Endometrium (tissue), 2 donors: ENCODE data around the gene MCU.
"Not testable (repeated sequence)": the region's sequence is repeated elsewhere in the genome, so short reads cannot be mapped to it uniquely, and the experiment has no call there.

ENCODE experiments used
- FAIRE-seq: peaks from 2 replicates; lab custom pipeline; 2012; peaks lifted over from hg19 to GRCh38; lab: Jason Lieb, UNC
- donor health status: control.
- donor health status: control.

Gene MCU

DNA sequence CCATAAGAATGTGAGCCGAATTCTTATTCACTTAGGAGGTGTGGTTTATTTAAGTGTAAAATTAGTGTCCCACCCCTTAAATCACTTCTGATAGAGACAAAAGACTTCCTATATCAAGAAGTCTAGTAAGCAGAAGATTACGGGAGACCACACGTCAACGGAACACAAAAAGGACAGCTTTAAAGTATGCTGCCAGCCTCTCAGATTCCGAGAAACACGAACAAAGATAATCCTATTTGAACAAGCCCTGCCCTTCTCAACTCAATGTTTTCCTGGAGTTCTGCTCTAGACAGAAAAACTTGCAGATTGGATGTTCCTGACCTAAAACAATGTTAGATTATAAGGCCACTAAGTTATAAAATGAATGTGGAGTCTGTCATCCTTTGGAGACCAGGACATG lies 4.9 kb upstream of the MCU start:
- FAIRE-seq, result no peak

DNA sequence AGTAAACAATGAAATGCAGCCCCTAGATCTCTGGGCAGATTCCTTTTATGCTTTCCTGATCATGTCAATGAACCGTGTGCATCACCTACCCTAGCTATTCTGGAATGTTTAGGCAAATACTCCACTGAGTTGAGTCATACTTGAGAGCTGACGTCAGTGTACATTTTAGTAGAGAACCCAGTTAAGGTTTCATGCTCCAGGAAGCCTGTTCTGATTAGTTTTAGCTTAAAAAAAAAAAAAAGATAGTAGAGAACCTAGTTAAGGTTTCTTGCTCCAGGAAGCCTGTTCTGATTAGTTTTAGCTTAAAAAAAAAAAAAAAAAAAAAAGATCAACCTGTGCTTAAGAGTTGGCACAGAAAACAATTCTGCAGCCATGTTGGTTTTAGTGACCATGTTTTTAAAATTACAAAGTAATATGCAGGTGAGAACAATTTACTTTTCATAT lies 3.7 kb upstream of the MCU start:
- no peak for FAIRE-seq

- no peak for FAIRE-seq
Observed at GRCh38 chr10:72689660-72690059, 2.3 kb upstream of the MCU start.

DNA sequence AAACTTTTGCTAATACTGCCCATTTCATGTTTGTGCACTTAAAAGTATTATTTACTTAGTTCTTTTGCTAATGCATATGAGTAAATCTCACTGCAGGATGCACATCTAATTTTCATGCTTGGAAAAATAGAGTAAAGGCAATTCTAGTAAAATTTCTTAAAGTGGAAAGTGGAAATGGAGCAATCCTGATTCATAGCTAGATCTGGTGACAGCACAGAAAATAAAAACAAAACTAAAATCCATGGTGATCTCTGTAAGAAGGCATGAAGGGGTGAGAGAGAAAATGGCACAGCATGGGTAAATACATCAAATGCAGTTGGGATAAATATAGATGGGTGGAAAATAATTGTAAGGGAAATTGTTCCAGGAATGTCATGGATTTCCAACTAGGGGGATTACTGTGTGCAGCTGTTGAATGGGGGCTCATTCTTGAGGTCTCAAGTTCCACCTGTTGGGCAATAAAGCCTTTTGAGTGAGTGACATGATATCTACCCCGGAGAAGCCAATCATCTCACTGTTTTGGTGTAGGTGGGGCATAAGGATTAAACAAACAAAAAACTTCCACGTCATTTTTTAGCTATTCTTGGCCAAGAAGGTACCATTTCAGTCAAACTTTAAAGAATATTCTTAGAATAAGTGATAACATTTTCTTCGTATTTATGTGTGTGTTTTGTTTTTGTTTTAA lies 1.7 kb upstream of the MCU start:
- FAIRE-seq, result no peak

GRCh38 chr10:72691470-72691862 lies 477 bp upstream of the MCU start:
- FAIRE-seq, result no peak

GRCh38 chr10:72692744-72692993 lies 726 bp downstream of the MCU start:
- FAIRE-seq, result no peak

- FAIRE-seq, result no peak
Observed at GRCh38 chr10:72692994-72693781, 1.2 kb downstream of the MCU start.

- FAIRE-seq, result no peak
Observed at GRCh38 chr10:72694476-72695369, 2.8 kb downstream of the MCU start.

DNA sequence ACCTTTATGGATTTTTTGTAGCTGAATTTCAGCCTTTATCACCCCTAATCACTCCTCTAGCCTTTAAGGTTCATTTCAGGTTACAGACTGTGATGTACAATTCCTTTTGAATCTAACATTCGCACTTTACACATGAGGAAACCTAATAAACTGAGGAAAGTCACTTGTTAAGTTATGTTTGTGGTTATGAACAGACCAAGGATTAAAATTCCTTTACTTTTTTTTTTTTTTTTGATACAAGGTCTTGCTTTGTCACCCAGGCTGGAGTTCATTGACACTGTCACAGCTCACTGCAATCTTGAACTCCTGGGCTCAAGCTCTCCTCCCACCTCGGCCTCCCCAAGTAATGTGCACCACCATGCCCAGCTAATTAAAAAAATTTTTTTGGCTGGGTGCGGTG lies 3.6 kb downstream of the MCU start:
- FAIRE-seq, result no peak

GRCh38 chr10:72697716-72698115 lies 5.8 kb downstream of the MCU start:
- no peak for FAIRE-seq

DNA sequence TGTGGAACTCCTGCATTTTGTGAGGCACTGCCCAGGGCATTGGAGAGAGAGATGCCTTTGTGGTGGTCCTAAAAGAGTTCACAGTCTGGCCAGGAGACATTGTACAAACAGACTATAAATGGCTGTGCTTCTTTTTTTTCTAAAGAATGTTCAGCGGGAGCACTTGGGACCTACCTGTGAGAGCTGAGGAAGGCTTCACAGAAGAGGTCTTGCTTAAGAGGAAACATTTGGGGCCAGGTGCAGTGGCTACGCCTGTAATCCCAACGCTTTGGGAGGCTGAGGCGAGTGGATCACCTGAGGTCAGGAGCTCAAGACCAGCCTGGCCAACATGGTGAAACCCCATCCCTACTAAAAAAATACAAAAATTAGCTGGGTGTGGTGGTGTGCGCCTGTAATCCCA lies 10.5 kb downstream of the MCU start:
- FAIRE-seq, result not testable (repeated sequence)

GRCh38 chr10:72702868-72703581 lies 11.1 kb downstream of the MCU start:
- FAIRE-seq, result no peak

- no peak for FAIRE-seq
Observed at GRCh38 chr10:72704117-72704516, 12.2 kb downstream of the MCU start.

- peak; percentile 54 for FAIRE-seq
Observed at GRCh38 chr10:72709041-72709440, 17.1 kb downstream of the MCU start.

- peak; percentile 93 for FAIRE-seq
Observed at GRCh38 chr10:72712136-72712535, 20.2 kb downstream of the MCU start.

DNA sequence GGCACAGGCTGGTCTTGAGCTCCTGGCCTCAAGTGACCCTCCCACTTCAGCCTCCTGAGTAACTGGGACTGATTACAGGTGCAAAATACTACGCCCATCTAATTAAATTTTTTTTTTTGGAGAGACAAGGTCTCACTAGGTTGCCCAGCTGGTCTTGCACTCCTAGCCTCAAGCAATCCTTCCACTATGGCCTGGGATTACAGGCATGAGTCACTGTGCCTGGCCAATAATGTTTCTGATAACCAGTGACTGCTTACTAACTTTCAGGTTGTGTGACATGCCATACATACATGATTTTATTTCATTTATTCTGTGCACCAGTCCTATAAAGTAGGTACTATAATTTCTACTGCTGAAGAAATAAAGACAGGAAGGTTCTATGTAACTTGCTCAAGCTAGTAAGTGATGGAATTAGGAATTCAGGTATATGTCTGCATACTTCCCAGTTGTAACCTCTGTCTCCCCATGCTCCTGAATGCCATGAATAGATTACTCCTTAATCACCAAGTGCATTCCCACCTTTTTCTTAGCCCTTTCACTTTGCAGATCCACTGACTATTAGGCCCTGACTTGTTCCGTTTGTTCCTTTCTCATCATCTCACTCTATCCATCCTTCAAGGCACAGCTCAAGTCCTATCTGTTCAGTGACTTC lies 28.1 kb downstream of the MCU start:
- no peak for FAIRE-seq

DNA sequence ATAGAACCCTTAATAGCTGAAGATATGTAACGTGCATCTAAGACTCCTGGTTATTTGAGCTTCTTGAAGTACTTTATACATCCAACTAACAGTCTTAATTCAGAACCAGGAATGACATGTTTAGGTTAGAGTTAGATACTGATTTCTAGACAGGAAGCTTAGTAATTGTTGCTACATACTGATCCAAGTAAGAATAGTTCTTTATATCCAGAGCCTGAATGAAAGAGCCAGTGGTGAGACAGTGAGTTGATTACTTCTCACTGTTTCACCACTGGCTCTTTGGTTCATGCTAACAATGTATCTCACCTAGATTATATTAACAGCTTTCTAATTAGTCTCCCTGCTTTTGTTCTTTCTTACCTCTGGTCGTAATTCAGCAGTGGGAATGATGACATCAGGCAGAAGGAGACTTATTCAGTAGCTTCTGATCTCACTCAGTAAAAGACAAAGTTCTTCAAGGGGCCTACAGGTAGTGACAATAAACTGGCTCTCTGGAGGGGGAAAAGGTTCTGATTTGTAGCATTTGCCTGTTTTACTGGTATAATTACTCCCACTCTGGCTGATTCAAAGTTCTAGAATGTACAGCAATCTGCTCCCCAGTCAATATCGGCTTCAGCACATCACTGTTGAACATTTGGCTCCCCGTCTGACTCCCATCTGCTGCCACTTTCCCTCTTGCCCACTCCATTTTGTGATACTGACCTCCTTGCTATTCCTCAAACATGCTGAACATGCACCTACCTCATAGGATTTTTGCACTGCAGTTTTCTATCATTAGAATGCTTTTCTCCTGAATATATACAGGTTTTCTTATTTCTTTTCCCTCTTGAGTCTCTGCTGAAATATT lies 29.1 kb downstream of the MCU start:
- no peak for FAIRE-seq

GRCh38 chr10:72727130-72727529 lies 35.2 kb downstream of the MCU start:
- FAIRE-seq, result no peak

DNA sequence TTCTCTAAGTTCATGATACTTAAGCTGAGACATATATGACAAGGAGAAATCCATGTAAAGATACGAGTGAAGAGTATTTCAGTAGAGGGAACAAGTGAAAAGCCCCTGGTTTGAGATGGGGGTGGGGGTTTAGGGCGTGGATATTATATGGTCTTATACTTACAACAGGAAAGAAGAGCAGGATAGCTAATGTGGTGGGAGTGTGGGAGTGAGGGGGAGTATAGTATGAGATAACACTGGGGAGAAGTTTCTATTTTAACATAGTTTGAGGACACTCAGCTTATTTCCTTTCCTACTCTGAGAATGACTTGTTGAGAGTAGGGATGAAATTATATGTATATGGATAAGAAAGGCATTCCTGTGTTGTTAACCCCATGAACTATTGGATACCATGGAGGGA lies 36.5 kb downstream of the MCU start:
- no peak for FAIRE-seq

DNA sequence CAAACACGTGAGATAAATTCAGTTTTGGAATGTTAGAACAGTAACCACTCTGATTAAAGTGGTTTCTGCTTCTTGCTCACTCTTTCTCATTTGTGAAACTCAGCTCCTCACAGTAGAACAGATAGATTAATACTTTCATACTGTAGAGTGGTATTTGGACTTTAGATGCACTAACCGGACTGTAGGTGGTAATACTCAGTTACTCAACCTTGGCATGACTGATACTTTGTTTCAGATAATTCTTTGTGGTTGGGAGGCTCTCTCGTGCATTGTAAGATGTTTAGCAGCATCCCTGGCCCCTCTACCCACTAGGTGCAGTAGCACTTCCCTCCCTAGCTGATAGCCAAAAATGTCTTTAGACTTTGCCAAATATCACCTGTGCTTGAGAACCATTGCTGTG lies 37.6 kb downstream of the MCU start:
- no peak for FAIRE-seq

DNA sequence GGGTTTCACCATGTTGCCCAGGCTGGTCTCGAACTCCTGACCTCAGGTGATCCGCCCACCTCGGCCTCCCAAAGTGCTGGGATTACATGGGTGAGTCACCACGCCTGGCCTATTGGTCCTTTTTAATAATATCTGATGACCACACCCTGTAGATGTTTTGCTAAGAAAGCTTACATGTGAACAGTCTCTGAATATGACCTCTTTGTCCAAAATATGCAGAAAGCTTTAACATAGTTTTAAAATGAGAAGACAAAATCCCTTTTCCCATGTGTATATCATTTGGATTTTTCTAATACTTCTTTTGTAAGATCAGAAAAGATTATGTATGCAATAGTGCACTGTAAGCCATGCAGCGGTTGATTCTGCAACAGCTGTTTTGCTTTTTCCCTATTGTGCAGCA lies 38.5 kb downstream of the MCU start:
- FAIRE-seq, result no peak
